Fibroblast of lung (primary cell): Measurements from ENCODE around the gene MIGA2.

ENCODE experiments used
- CTCF ChIP-seq, 2 donors: IDR thresholded peaks in 1 of 2; conservative IDR thresholded peaks in 1 of 2; 1 replicate in 1 of 2; 2 replicates in 1 of 2; pipeline ENCODE4 v1.5.1; 2011 to 2012; ENCODE audit warnings: low read length in 2 of 2, control low read depth in 1 of 2, inconsistent platforms in 1 of 2, low read depth in 1 of 2, mild to moderate bottlenecking in 1 of 2
- EZH2 ChIP-seq: IDR thresholded peaks from 2 replicates; pipeline ENCODE4 v1.5.1; 2012; ENCODE audit warnings: low read length, control low read depth, mild to moderate bottlenecking; ENCODE audit errors: missing control alignments

GRCh38 chr9:129036923-129037766, 719 bp downstream of the MIGA2 start:
- TF ChIP-seq EZH2 (no peak), CTCF (conservative IDR thresholded peaks at IDR 0.05 in 1 of 2, IDR thresholded peaks at IDR 0.05 in 1 of 2; ENCODE audit: low read depth in 1 of 2, low read length in 2 of 2) (no peak)
